HG02981 (cell line): Measurements from ENCODE around the gene SEMA3A.

Experiments
- ATAC-seq: cut with Tn5 transposase; IDR thresholded peaks from one replicate; pipeline ENCODE4 v1.9.1; 2021; ENCODE audit warnings: mild to moderate bottlenecking, moderate library complexity; ENCODE audit not compliant: unreplicated experiment

The SEMA3A gene

DNA sequence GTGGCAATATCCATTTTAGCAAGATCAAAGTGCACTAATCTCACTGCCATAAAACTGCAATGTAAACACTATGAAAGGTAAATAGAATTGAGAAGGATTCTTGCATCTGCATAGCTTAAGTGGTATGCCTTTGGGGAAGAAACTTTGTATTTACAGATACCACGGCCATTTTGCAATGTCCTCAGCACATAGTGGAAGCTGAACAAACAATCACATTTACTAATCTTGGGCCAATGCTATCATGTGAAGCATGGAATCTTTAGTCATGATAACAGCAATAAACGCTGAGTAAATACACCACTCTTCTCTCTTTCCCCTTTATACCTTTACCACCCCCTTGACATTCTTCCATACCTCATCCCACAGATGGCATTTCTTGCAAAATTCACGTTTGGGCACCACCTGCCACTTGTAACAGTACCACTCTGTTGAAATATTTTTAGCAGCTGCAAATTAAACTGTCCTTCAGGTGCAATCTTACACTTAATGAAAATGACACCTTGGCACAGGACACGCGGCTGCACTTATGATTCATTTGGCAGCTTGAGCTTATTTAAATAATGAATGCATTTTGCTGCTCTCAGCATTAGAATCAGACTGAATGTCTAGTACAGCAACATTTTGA is 171.8 kb downstream of the SEMA3A start:
- ATAC-seq: no peak

DNA sequence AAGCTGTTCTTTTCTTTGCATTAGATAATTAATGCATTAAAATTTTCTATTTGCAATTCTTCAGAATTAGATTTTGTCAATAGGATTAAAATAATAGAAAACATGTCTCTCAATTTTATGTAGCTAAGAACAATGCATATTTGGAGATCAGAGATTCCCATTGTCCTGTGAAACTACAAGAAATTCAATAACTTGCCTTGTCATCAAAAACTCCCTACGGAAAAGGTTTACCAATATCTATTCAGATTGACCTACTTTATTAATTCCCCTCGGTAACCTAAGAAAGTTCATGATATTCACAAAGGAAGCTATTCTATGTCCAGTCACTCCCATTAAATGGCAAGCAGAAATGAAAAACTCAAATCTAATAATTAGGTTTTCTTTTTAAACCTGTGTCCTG is 172.6 kb downstream of the SEMA3A start:
- no peak for ATAC-seq

DNA sequence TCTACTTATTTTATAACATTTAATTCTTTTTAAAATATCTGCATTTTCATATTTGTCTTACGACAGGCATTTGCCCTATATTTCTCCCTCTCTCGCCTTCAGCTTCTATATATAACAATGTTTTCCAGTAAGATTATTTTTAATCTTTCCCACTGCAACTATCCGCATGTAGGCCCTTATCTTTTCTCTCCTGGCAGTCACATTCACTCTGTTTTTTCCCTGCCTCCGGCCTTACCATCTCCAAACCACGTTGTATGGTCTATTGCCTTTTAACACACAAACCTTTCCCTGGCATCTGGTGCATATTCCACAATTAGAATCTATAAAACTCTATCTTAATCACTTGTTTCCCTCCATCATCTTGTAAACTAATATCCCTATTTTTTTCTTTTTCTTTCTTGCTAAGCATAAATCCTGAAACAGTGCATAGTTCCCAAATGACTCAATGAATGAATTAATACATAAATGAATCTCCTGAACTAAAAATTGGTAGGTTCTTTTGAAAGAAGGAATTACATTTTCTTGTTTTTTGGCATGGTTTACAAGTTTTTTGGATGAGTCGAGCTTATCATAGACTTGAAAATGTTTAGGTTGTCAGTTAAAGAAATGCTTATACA is 173.2 kb downstream of the SEMA3A start:
- no peak for ATAC-seq

- no peak for ATAC-seq
These were observed 176.9 kb downstream of the SEMA3A start for GRCh38 chr7:84017651-84018050.

GRCh38 chr7:84013616-84014240 is 180.9 kb downstream of the SEMA3A start:
- ATAC-seq: no peak

DNA sequence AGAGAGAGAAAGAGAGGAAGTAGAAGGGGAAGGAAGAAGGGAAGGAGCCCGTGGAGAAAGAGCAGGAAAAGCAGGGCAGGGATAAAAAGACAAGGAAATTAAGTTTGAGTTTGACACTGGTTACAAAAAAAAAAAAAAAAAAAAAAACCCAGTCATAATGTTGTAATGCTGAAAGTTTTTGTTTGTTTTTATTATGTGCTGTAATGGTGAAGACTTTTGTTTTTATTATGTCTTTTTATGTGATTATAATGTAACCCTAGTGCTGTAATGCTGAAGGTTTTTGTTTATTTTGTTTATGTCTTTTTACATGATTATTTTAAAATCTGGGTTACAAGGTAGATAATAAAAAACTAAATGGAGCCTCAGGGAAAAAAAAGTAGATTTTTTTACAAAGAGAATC is 184.8 kb downstream of the SEMA3A start:
- ATAC-seq: no peak

GRCh38 chr7:84009051-84009450 is 185.5 kb downstream of the SEMA3A start:
- ATAC-seq: no peak

DNA sequence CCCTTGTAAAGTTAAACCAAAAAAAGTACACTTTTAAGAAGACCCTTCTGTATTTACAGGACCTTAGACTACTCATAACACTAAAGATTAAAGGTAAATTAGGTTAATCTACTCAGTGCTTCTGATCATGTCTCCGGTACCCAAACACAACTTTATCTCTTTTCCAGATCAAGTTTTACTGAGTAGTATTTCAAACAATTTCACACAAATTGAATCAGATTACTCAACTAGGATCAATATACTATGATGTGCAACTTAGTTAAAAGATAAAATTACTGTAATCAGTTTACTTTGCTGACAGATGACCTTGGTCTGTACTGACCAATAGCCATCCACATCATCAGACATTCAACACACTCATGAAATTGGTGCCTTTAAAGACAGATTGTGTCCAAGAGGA is 191.4 kb downstream of the SEMA3A start:
- no peak for ATAC-seq

DNA sequence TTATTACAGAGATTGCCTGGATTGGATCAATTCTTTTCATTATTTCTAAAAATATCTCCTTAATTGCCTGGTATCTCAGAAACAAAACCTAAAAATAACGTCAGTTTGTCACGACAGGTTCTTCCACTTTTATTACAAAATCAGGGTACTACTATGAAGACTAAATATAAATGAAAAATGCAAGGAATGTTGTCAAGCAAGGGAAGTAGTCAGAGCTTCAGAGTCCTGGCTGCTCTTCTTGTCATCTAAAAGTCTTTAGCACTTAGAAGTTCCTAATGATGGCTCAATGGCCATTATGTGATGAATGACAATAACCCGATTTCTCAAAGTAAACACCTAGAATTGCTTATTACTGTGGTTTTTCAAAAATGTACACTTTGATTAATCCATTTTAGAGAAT is 192.2 kb downstream of the SEMA3A start:
- ATAC-seq: no peak

DNA sequence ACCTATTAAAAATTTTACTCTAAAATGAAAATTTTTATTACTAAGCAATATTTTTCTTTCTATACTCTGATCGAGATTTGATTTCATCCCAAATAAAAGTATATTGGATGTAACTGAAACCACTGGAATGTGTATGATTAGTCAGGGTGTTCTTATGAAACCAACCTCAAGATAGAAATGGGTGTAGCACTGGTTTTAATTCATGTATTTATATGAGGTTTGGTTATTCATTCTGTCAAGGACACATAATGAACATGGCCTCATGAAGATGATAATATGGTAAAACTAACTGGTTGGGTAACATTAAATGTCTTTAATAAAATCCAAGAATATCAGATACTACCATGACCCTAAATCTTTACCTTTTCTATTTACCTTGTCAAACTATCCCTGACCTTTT is 197.7 kb downstream of the SEMA3A start:
- ATAC-seq: no peak

- no peak for ATAC-seq
These were observed 206.8 kb downstream of the SEMA3A start for GRCh38 chr7:83987764-83988163.

- ATAC-seq: no peak
These were observed 208.8 kb downstream of the SEMA3A start for GRCh38 chr7:83985821-83986220.

GRCh38 chr7:83984591-83984990 is 210.0 kb downstream of the SEMA3A start:
- no peak for ATAC-seq

DNA sequence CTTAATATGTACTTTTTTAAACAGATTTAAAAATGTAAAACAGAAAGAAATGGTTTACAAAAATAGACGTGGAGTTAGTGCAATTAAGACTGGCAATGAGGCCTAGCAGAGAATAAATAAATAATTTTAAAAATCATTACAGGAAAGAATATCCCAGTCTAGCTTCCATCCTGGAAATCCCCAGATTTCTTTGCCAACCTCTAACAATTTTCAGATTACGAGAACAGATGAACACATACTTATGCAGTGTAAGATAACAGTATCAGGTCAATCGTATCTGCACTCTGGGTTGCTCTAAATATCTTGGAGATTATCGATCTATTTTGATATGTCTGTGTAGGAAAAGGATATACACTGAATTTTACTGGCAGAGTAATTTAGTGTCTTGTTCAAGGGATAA is 210.5 kb downstream of the SEMA3A start:
- no peak for ATAC-seq

GRCh38 chr7:83983606-83984005 is 211.0 kb downstream of the SEMA3A start:
- ATAC-seq: no peak

GRCh38 chr7:83976302-83976701 is 218.3 kb downstream of the SEMA3A start:
- peak; percentile 88 for ATAC-seq

- ATAC-seq: no peak
These were observed 224.5 kb downstream of the SEMA3A start for GRCh38 chr7:83970081-83970480.

DNA sequence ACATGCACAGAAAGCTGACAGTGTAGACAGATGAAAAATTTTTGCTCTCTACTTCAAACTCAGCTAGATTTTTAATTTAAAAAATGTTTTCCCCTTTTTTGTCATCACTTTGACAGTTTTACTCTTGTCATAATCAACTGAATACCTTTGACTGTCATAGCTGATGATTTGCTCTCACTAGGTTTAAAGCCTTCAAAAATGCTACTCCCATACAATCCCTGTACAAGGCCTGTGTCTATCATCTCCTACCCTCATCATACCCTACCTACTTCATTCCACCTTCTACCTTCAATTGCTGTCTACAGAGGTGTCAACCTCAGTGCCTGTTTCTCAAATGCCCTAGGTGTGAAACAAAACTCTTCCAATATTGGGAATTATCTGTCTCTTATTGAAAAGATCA is 230.3 kb downstream of the SEMA3A start:
- no peak for ATAC-seq

DNA sequence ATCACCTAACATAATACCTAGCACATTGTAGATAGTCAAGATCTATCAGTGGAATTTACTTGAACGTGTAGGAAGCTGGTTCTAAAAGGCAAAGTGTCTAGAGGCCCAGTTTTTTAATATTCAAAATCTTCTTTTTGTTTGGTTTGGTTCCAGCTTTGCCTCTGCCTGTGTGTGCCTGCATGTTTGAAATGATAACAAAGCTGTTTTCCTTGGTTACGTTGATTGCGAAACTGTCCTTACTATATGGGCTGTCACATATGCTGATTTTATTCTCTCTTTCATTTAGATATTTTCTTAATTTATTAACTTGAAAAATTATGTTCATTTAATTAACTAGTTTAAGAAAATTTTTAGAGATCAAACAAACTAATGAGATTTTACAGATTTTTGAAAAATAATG is 237.3 kb downstream of the SEMA3A start:
- no peak for ATAC-seq

DNA sequence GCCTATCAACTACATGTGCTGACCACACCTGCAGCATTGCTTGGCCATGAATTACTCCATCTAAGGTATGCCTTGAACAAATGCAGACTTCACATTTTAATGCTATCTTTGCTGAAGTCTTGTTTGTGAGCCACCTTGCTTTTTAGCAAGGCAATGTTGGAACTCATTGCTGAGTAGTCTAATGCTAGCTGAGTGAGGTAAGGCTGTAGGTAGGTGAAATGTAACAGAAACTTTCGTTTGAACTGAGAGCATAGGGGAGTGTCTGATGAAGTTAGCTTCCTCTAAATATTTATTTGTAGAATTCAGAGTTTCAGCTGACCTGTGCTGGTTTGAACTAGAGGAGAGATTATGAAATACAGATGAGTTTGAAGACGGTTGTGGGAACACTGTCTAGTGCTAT is 238.5 kb downstream of the SEMA3A start:
- ATAC-seq: no peak

- no peak for ATAC-seq
These were observed 242.4 kb downstream of the SEMA3A start for GRCh38 chr7:83952236-83952635.

DNA sequence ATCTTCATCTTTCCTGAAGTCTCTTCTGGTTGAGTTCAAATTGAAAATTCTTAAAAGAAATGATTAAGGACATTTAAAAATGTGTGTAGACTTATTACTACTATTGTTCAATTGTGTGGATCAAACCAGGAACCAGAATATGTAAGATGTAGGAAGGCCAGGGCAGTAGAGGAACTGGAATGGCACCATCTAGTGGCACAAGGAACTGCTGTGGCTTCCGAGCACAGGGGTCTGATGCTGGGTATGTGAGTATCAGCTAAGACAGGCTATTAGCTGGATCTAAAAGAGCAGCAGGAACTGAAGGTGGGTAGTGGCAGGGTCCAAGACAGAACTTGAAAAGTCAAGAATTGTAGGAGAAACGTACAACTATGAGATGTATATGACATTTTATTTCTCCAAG is 247.3 kb downstream of the SEMA3A start:
- ATAC-seq: peak; percentile 74

GRCh38 chr7:83946801-83947200 is 247.8 kb downstream of the SEMA3A start:
- no peak for ATAC-seq
